HL-60 (cell line): Measurements from ENCODE around the gene KNSTRN.

ENCODE experiments used
- GABPA ChIP-seq: IDR thresholded peaks from 2 replicates; pipeline ENCODE4 v1.6.1; 2012; ENCODE audit warnings: low read depth
- POLR2AphosphoS5 ChIP-seq: IDR thresholded peaks from 2 replicates; pipeline ENCODE4 v1.6.1; 2012; ENCODE audit warnings: low read depth
- REST ChIP-seq: IDR thresholded peaks from 2 replicates; pipeline ENCODE4 v1.6.1; 2012; ENCODE audit warnings: low read depth; ENCODE audit not compliant: insufficient replicate concordance
- SPI1 ChIP-seq: IDR thresholded peaks from 2 replicates; pipeline ENCODE4 v1.6.1; 2012; ENCODE audit warnings: low read depth, mild to moderate bottlenecking, borderline replicate concordance
- TF ChIP-seq, protein P1 (sequence below): IDR thresholded peaks from one replicate; pipeline ENCODE4 v1.5.1; 2011; ENCODE audit warnings: low read length, control low read depth, inconsistent platforms; ENCODE audit not compliant: insufficient read depth

GRCh38 chr15:40428185-40428584 is 45.7 kb downstream of the KNSTRN start:
- TF ChIP-seq, protein P1, sequence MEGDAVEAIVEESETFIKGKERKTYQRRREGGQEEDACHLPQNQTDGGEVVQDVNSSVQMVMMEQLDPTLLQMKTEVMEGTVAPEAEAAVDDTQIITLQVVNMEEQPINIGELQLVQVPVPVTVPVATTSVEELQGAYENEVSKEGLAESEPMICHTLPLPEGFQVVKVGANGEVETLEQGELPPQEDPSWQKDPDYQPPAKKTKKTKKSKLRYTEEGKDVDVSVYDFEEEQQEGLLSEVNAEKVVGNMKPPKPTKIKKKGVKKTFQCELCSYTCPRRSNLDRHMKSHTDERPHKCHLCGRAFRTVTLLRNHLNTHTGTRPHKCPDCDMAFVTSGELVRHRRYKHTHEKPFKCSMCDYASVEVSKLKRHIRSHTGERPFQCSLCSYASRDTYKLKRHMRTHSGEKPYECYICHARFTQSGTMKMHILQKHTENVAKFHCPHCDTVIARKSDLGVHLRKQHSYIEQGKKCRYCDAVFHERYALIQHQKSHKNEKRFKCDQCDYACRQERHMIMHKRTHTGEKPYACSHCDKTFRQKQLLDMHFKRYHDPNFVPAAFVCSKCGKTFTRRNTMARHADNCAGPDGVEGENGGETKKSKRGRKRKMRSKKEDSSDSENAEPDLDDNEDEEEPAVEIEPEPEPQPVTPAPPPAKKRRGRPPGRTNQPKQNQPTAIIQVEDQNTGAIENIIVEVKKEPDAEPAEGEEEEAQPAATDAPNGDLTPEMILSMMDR: no peak
- TF ChIP-seq GABPA: no peak
- no peak for TF ChIP-seq POLR2AphosphoS5
- no peak for TF ChIP-seq REST
- TF ChIP-seq SPI1: no peak
